GM15510 (cell line): ENCODE results near the gene LRP1-AS.

Experiments
- POLR2A ChIP-seq: IDR thresholded peaks from 3 replicates; pipeline ENCODE4 v1.6.1; 2011; ENCODE audit warnings: borderline replicate concordance; ENCODE audit not compliant: insufficient read length; ENCODE audit errors: extremely low read depth

The LRP1-AS gene

GRCh38 chr12:57096748-57097553 is 50.5 kb downstream of the LRP1-AS start:
- TF ChIP-seq POLR2A = no peak

- no peak for TF ChIP-seq POLR2A
Observed at GRCh38 chr12:57096099-57096572, 51.3 kb downstream of the LRP1-AS start.

GRCh38 chr12:57095440-57095839 is 52.0 kb downstream of the LRP1-AS start:
- TF ChIP-seq POLR2A = peak; percentile 20
